AG04450 (cell line): ENCODE data around the gene TMEM229B. TPM values are rescaled to one million over a fixed set of nuclear protein-coding genes. Genes with fewer than 3 reads are reported as not detected.

Experiments used
- CTCF ChIA-PET: fragments of 300-600, 350-600 bp; formaldehyde crosslinking; extraction: SDS; loops from one replicate; lab custom pipeline; 2022; ENCODE audit warnings: antibody characterized with exemption, inconsistent platforms; lab: Charles Lee
- POLR2A ChIA-PET: fragments of 350-600 bp; formaldehyde crosslinking; extraction: SDS; loops from one replicate; lab custom pipeline; 2021; ENCODE audit warnings: antibody characterized with exemption, inconsistent platforms; lab: Yijun Ruan, JAX
- DNase-seq: peaks from one replicate; pipeline ENCODE4 v3.0.0-alpha.2; 2011; ENCODE audit warnings: low read depth, low spot score
- H3K27ac ChIP-seq: one replicate; pipeline ENCODE4 v1.5.1; 2012; ENCODE audit warnings: low read depth, low read length, control low read depth
- H3K27me3 ChIP-seq: one replicate; pipeline ENCODE4 v1.6.0; 2012; ENCODE audit warnings: low read length; ENCODE audit not compliant: control insufficient read depth, insufficient read depth
- H3K4me3 ChIP-seq: 2 replicates; pipeline ENCODE4 v1.5.1; 2011; ENCODE audit warnings: mild to moderate bottlenecking, low read depth, low read length, control low read depth
- H3K9me3 ChIP-seq: 2 replicates; pipeline ENCODE4 v1.5.1; 2012; ENCODE audit warnings: low read length; ENCODE audit not compliant: control insufficient read depth, insufficient read depth
- CTCF ChIP-seq: IDR thresholded peaks from 2 replicates; pipeline ENCODE4 v1.5.1; 2011; ENCODE audit warnings: low read depth, low read length, control low read depth, inconsistent platforms
- polyA plus RNA-seq: library from polyadenylated mRNA; depleted of rRNA; stranded (reverse); fragments of >200 nt; gene quantifications from 2 replicates; pipeline ENCODE4 v1.2.3, GENCODE V29; 2011

TMEM229B gene
- polyA plus RNA-seq, 1 experiment, result 0.07 TPM

- no peak for DNase-seq
- Histone ChIP-seq H3K27me3 (peaks cover 27% of the 10 kb centered on the region), H3K9me3 (no peaks in the 10 kb centered on the region), H3K4me3 (no peak overlapping the region), H3K27ac (no peak overlapping the region)
- no peak for TF ChIP-seq CTCF
- ChIA-PET CTCF (interaction anchor here (0.6 to 0.9 kb wide), 4 partner anchors 9 to 1077 kb away, joined by 3 read pairs; no protein-coding TSS in a partner anchor), POLR2A (interaction anchor here (0.6 kb wide), 1 partner anchor 88 kb away, joined by 6 read pairs; no protein-coding TSS in a partner anchor)
These were observed 52.3 kb downstream of the TMEM229B start for GRCh38 chr14:67436006-67436866.

- ChIA-PET CTCF (interaction anchor here (0.9 kb wide), 2 partner anchors 8 to 135 kb away, joined by 3 read pairs; no protein-coding TSS in a partner anchor), POLR2A (interaction anchor here (0.6 kb wide), 1 partner anchor 87 kb away, joined by 6 read pairs; no protein-coding TSS in a partner anchor)
- Histone ChIP-seq H3K27ac (no peak overlapping the region), H3K27me3 (peaks cover 27% of the 10 kb centered on the region), H3K9me3 (no peaks in the 10 kb centered on the region), H3K4me3 (no peak overlapping the region)
- DNase-seq, result no peak
- TF ChIP-seq CTCF, result no peak
These were observed 52.9 kb downstream of the TMEM229B start for GRCh38 chr14:67435603-67436002.

- no peak overlapping the region for H3K4me3 ChIP-seq
- no peak for DNase-seq
- no peak overlapping the region for H3K27ac ChIP-seq
- H3K27me3 ChIP-seq, result peaks cover 27% of the 10 kb centered on the region
- no peaks in the 10 kb centered on the region for H3K9me3 ChIP-seq
- CTCF ChIA-PET, result interaction anchor here (1.6 to 2.0 kb wide), 2 partner anchors 139 to 152 kb away, joined by 4 to 9 read pairs; no protein-coding TSS in a partner anchor
- POLR2A ChIA-PET, result no interaction called here
- no peak for TF ChIP-seq CTCF
These were observed 56.4 kb downstream of the TMEM229B start for GRCh38 chr14:67432050-67432564.

GRCh38 chr14:67429510-67430205, 58.9 kb downstream of the TMEM229B start:
- no peak for DNase-seq
- H3K4me3 ChIP-seq, result no peak overlapping the region
- CTCF ChIA-PET, result interaction anchor here (1.0 to 5.8 kb wide), 4 partner anchors 12 to 275 kb away, joined by 5 to 114 read pairs (median 10); no protein-coding TSS in a partner anchor

More at GRCh38 chr14:67429510-67430205, 58.9 kb downstream of the TMEM229B start:
- POLR2A ChIA-PET, result no interaction called here
- Histone ChIP-seq H3K27me3 (peaks cover 16% of the 10 kb centered on the region), H3K27ac (no peak overlapping the region), H3K9me3 (no peaks in the 10 kb centered on the region)
- TF ChIP-seq CTCF, result no peak
